H1 (cell line): ENCODE data around the gene USB1. TPM values are rescaled to one million over a fixed set of nuclear protein-coding genes. Genes with fewer than 3 reads are reported as not detected.

ENCODE experiments used
- ATF2 ChIP-seq: IDR thresholded peaks from 2 replicates; pipeline ENCODE4 v1.6.1; 2012; ENCODE audit warnings: low read length, inconsistent platforms
- CBX8 ChIP-seq: fragments of 300-800, 300-1000 bp; sonication (generic); IDR thresholded peaks from 2 replicates; pipeline ENCODE4 v1.7.1; 2016; ENCODE audit warnings: low read depth, low read length, borderline replicate concordance
- POU5F1 ChIP-seq: IDR thresholded peaks from 2 replicates; pipeline ENCODE4 v1.6.1; 2011; ENCODE audit warnings: low read depth, mild to moderate bottlenecking, low read length, moderate library complexity
- RNF2 ChIP-seq: fragments of 200-900, 300-1000 bp; sonication (generic); IDR thresholded peaks from 2 replicates; pipeline ENCODE4 v1.7.1; 2016; ENCODE audit warnings: borderline replicate concordance, low read depth, mild to moderate bottlenecking, antibody characterized with exemption, low read length; ENCODE audit not compliant: poor library complexity, severe bottlenecking; ENCODE audit errors: missing control alignments
- YY1 ChIP-seq: IDR thresholded peaks from 2 replicates; pipeline ENCODE4 v1.6.1; 2011; ENCODE audit warnings: low read depth, mild to moderate bottlenecking, low read length
- polyA plus RNA-seq, 7 experiments: library from polyadenylated mRNA; depleted of rRNA in 3 of 7; stranded (reverse) in 5 of 7; unstranded in 2 of 7; fragments of >200 nt in 5 of 7; fragments of 200-250 nt in 2 of 7; gene quantifications; 1 replicate in 5 of 7; 2 replicates in 1 of 7; 4 replicates in 1 of 7; pipeline versions ENCODE4 v1.2.1 to v1.2.3, GENCODE V29; 2011 to 2013; ENCODE audit warnings: missing spikeins in 2 of 7, mixed read lengths in 2 of 7
- total RNA-seq: library from RNA; stranded (reverse); fragmentation: NEBNext Ultra II Directional; extraction: Animal tissue kit (Norgen Biotek cat#: 25700); gene quantifications from 2 replicates; pipeline ENCODE4 v1.2.1, GENCODE V29; 2021

The USB1 gene
- total and polyA plus RNA-seq, 2 of the 8 experiments (the other 6 are each of a cell fraction or from before 2014, with no cell fraction given), result 65.4 to 75.9 TPM

GRCh38 chr16:57976331-57976796 lies 24.8 kb upstream of the USB1 start (continued):
- TF ChIP-seq ATF2 (no peak), CBX8 (no peak), RNF2 (no peak), YY1 (no peak), POU5F1 (no peak)
